Colon (tissue), 2 donors: ENCODE measurements around the gene CFAP69.
"Not testable (repeated sequence)": the region's sequence is repeated elsewhere in the genome, so short reads cannot be mapped to it uniquely, and the experiment has no call there.

Experiments
- FAIRE-seq: peaks from 2 replicates; lab custom pipeline; 2012; peaks lifted over from hg19 to GRCh38; lab: Jason Lieb, UNC
- donor health status: control.
- donor health status: control.

The CFAP69 gene

DNA sequence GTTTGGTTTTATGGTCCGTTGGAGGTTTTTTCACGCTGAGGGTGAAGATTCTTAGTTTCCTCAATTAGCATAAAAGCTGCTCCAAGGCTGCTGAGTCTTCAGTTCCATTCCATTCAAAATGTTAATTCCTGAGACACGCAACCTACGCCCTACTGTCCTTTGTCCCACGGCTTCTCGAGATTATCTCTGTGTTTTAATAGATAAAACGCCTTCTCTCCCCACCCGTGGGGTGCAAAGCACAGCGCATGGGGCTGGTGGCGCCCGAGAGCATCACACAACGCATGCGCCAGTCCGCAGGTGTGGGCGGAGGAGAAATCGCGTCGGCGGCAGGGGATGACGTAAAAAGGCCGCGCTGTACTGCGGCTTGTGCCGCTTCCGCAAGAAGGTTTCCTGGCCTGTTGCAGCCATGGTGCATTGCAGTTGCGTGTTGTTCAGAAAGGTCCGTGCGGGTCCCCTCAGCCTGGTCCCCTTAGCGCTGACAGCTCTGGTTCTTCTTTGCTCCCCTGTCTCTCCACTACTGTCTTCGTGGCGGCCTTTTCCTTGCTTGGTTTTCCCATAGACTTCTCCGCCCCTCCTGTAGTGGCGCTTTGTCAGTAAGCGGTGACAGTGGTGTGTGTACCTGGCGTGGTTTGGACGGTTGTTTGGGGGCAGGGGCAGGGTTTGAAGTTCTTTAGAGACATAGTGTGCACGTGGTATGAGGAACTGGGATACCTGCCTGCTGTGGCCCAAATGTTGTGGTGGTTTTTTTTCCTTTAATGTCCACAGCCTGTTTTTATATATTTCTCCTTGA lies 101.6 kb downstream of the CFAP69 start, which contains the start of gene GTPBP10:
Gene GTPBP10 (plus strand): TSS at position 381 of the 790 bp plus-strand sequence. CDS start 26 bp downstream, at position 407.
- FAIRE-seq, result no peak

DNA sequence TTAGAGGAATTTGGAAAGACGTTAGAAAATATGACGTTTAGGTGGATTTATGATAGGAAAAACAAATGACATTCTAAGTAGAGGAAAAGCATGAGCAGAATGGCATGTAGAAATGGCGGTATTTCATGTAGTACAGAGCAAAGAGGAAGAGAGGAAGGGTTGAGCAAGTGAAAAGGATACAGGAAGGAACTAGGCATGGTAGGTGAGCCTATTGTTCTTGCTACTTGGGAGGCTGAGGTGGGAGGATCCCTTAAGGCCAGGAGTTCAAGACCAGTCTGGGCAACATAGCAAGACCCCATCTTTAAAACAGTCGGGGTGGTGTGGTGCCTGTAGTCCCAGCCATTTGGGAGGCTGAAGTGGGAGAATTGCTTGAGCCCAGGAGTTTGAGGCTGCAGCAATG lies 102.8 kb downstream of the CFAP69 start:
- FAIRE-seq, result no peak

DNA sequence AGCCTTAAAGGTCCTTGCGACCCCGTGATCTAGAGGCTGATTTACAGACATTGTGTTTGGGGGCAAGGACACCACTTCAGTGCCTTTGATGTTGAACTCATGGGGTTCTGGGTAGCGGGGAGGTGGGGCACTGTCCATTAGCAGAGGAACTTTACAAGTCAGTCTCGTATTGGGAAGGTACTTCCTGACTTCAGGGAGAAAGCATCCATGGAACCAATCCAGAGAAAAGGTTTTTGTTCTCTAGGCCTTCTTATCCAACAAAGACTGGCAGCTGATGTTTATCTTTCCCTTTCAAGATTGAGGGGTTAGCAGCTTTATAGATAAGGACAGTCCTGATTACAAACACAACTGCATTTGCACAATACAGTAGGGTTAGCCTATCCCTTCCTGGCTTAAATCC lies 104.3 kb downstream of the CFAP69 start:
- FAIRE-seq, result no peak

DNA sequence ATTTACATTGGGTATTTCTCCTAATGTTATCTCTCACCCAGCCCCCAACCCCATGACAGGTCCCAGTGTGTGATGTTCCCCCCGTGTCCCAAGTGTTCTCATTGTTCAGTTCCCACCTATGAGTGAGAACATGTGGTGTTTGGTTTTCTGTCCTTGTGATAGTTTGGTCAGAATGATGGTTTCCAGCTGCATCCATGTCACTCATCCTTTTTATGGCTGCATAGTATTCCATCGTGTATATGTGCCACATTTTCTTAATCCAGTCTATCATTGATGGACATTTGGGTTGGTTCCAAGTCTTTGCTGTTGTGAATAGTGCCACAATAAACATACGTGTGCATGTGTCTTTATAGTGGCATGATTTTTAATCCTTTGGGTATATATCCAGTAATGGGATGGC lies 105.1 kb downstream of the CFAP69 start:
- FAIRE-seq, result not testable (repeated sequence)

DNA sequence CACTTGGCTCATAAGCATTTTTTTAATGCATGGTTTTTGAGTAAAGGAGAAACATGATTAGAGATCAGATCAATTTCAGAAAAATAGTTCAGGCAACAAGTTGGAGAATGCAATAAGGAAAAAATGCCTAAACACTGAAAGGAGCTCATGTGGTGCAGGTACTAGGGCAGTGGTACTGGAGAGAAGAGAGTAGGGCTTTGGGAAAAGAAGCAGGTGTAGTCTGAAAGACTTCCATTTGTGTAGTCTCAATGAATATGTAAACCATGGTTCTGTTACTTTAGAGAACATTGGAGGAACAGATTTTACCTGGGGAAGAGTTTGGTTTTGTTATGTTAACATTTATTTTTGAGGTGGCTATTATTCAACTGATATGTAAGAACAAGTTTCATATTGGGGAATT lies 107.0 kb downstream of the CFAP69 start:
- FAIRE-seq, result no peak
